ENCODE data around the gene RGS16. TPM values are rescaled to one million over a fixed set of nuclear protein-coding genes. Genes with fewer than 3 reads are reported as not detected.

Gene RGS16
- total and polyA plus RNA-seq, 9 of the 15 experiments (the other 6 are each of a cell fraction or from before 2014, with no cell fraction given), result 0.07 to 0.55 (median 0.36) TPM

GRCh38 chr1:182604175-182605164, at the start of gene RGS16 (continued):
- TF ChIP-seq ATF6 (CRISPR knock-in tag; IDR thresholded peaks at IDR 0.05) (peak; percentile 93; the same call in 1 of the 2 replicates), XRCC3 (IDR thresholded peaks at IDR 0.05) (no peak), RFX7 (CRISPR knock-in tag; IDR thresholded peaks at IDR 0.05) (no peak), SP2 (IDR thresholded peaks at IDR 0.05; ENCODE audit: extremely low read depth, low read depth, low read length, poor library complexity, severe bottlenecking) (no peak), ZNF431 (CRISPR knock-in tag; IDR thresholded peaks at IDR 0.05) (peak; percentile 49; the same call in 1 of the 2 replicates), CHD7 (IDR thresholded peaks at IDR 0.05; ENCODE audit: low read depth, low read length) (no peak), HMBOX1 (IDR thresholded peaks at IDR 0.05) (no peak; the same call in 1 of the 2 replicates), PTRF (tag; IDR thresholded peaks at IDR 0.05) (no peak), PHF20 (IDR thresholded peaks at IDR 0.05; ENCODE audit: partially characterized antibody) (no peak)

Data from K562 (cell line).